Mesothelial cell of epicardium (in vitro differentiated cells): ENCODE data around the gene ADAD2. TPM values are rescaled to one million over a fixed set of nuclear protein-coding genes. Genes with fewer than 3 reads are reported as not detected.

ENCODE experiments used
- DNase-seq, 2 experiments: peaks; one replicate each; pipeline ENCODE4 v3.0.0; 2021; ENCODE audit warnings: low spot score in 2 of 2; ENCODE audit not compliant: unreplicated experiment in 2 of 2
- H3K27ac Mint-ChIP-seq: 2 replicates; pipeline ENCODE4 v1.8.0; 2021; ENCODE audit warnings: mixed read lengths
- H3K27me3 Mint-ChIP-seq: 2 replicates; pipeline ENCODE4 v1.8.0; 2021; ENCODE audit warnings: low read depth, mixed read lengths
- H3K36me3 Mint-ChIP-seq: 2 replicates; pipeline ENCODE4 v1.8.0; 2021; ENCODE audit warnings: mixed read lengths
- H3K4me1 Mint-ChIP-seq: 2 replicates; pipeline ENCODE4 v1.8.0; 2021; ENCODE audit warnings: mixed read lengths
- H3K4me3 Mint-ChIP-seq: 2 replicates; pipeline ENCODE4 v1.8.0; 2021; ENCODE audit warnings: mild to moderate bottlenecking, moderate library complexity, mixed read lengths
- H3K9me3 Mint-ChIP-seq: 2 replicates; pipeline ENCODE4 v1.8.0; 2021; ENCODE audit warnings: mixed read lengths
- CTCF ChIP-seq: fragments of 200-600 bp; sonication (generic); IDR thresholded peaks from one replicate; pipeline ENCODE4 v1.5.0; 2021; ENCODE audit warnings: antibody characterized with exemption; ENCODE audit not compliant: unreplicated experiment
- total RNA-seq: library from RNA; stranded (reverse); gene quantifications from 3 replicates; pipeline ENCODE4 v1.2.1, GENCODE V29; 2021

Gene ADAD2
- total RNA-seq, 1 donor from 2014 or later, result not detected

GRCh38 chr16:84225571-84225970 lies 34.6 kb downstream of the ADAD2 start:
- no peak for DNase-seq
- Mint-ChIP-seq H3K27me3 (no peaks in the 10 kb centered on the region), H3K9me3 (no peaks in the 10 kb centered on the region), H3K4me3 (no peak overlapping the region), H3K36me3 (no peaks in the 10 kb centered on the region), H3K27ac (no peak overlapping the region), H3K4me1 (peaks cover 3% of the 10 kb centered on the region)
- no peak for TF ChIP-seq CTCF

GRCh38 chr16:84226026-84226425 lies 35.1 kb downstream of the ADAD2 start:
- Mint-ChIP-seq H3K4me3 (no peak overlapping the region), H3K36me3 (no peaks in the 10 kb centered on the region), H3K27me3 (no peaks in the 10 kb centered on the region), H3K4me1 (peaks cover 3% of the 10 kb centered on the region), H3K9me3 (no peaks in the 10 kb centered on the region), H3K27ac (no peak overlapping the region)
- no peak for TF ChIP-seq CTCF
- no peak for DNase-seq

GRCh38 chr16:84227548-84227947 lies 36.6 kb downstream of the ADAD2 start:
- peaks cover 3% of the 10 kb centered on the region for H3K4me1 Mint-ChIP-seq
- no peak overlapping the region for H3K4me3 Mint-ChIP-seq
- no peaks in the 10 kb centered on the region for H3K36me3 Mint-ChIP-seq
- no peaks in the 10 kb centered on the region for H3K9me3 Mint-ChIP-seq
- no peak overlapping the region for H3K27ac Mint-ChIP-seq
- no peaks in the 10 kb centered on the region for H3K27me3 Mint-ChIP-seq
- no peak for DNase-seq
- no peak for TF ChIP-seq CTCF

GRCh38 chr16:84228256-84228838 lies 37.4 kb downstream of the ADAD2 start:
- Mint-ChIP-seq H3K27ac (no peak overlapping the region), H3K4me1 (peaks cover 3% of the 10 kb centered on the region), H3K4me3 (no peak overlapping the region), H3K36me3 (no peaks in the 10 kb centered on the region), H3K9me3 (no peaks in the 10 kb centered on the region), H3K27me3 (no peaks in the 10 kb centered on the region)
- DNase-seq, result no peak
- no peak for TF ChIP-seq CTCF

GRCh38 chr16:84229471-84229870 lies 38.5 kb downstream of the ADAD2 start:
- TF ChIP-seq CTCF, result no peak
- H3K9me3 Mint-ChIP-seq, result no peaks in the 10 kb centered on the region
- DNase-seq, result no peak
- peaks cover 3% of the 10 kb centered on the region for H3K4me1 Mint-ChIP-seq
- no peaks in the 10 kb centered on the region for H3K27me3 Mint-ChIP-seq
- H3K27ac Mint-ChIP-seq, result no peak overlapping the region
- H3K4me3 Mint-ChIP-seq, result no peak overlapping the region
- H3K36me3 Mint-ChIP-seq, result no peaks in the 10 kb centered on the region

- peaks cover 13% of the 10 kb centered on the region for H3K4me1 Mint-ChIP-seq
- H3K27ac Mint-ChIP-seq, result no peak overlapping the region
- DNase-seq, result no peak
- no peaks in the 10 kb centered on the region for H3K36me3 Mint-ChIP-seq
- no peak overlapping the region for H3K4me3 Mint-ChIP-seq
- TF ChIP-seq CTCF, result no peak
- H3K9me3 Mint-ChIP-seq, result no peaks in the 10 kb centered on the region
- H3K27me3 Mint-ChIP-seq, result no peaks in the 10 kb centered on the region
These were observed 41.1 kb downstream of the ADAD2 start for GRCh38 chr16:84232060-84232459.
